MM.1S (cell line): ENCODE measurements around the gene MAPK12.

Source experiments
- DNase-seq: peaks from one replicate; pipeline ENCODE4 v3.0.0-alpha.2; 2015
- H2AFZ ChIP-seq: fragments of 300-600 bp; sonication (generic); 2 replicates; pipeline ENCODE4 v1.6.0; 2016; ENCODE audit warnings: antibody characterized with exemption, low read length
- H3F3A ChIP-seq: fragments of 300-600 bp; sonication (generic); 2 replicates; pipeline ENCODE4 v1.6.1; 2016; ENCODE audit warnings: mild to moderate bottlenecking, antibody characterized with exemption, low read length, moderate library complexity, mixed read lengths; ENCODE audit not compliant: insufficient read depth
- H3K27ac ChIP-seq: fragments of 300-600 bp; sonication (generic); 2 replicates; pipeline ENCODE4 v1.5.1; 2016; ENCODE audit warnings: mild to moderate bottlenecking, low read length
- H3K27me3 ChIP-seq: fragments of 300-600 bp; sonication (generic); replicated peaks from 2 replicates; pipeline ENCODE4 v1.6.0; 2016; ENCODE audit warnings: low read length; ENCODE audit not compliant: insufficient read depth
- H3K36me3 ChIP-seq: fragments of 300-600 bp; sonication (generic); replicated peaks from 2 replicates; pipeline ENCODE4 v1.6.1; 2016; ENCODE audit warnings: mild to moderate bottlenecking, low read length, mixed read lengths; ENCODE audit not compliant: insufficient read depth
- H3K4me1 ChIP-seq: fragments of 300-600 bp; sonication (generic); 2 replicates; pipeline ENCODE4 v1.6.1; 2016; ENCODE audit warnings: low read length, mixed read lengths
- H3K4me2 ChIP-seq: fragments of 300-600 bp; sonication (generic); 2 replicates; pipeline ENCODE4 v1.6.0; 2016; ENCODE audit warnings: low read depth, low read length
- H3K4me3 ChIP-seq: fragments of 300-600 bp; sonication (generic); 2 replicates; pipeline ENCODE4 v1.5.1; 2016; ENCODE audit warnings: low read length, mixed read lengths
- H3K79me2 ChIP-seq: fragments of 300-600 bp; sonication (generic); 2 replicates; pipeline ENCODE4 v1.6.1; 2016; ENCODE audit warnings: mixed run types, low read length, mixed read lengths
- H3K9ac ChIP-seq: fragments of 300-600 bp; sonication (generic); 2 replicates; pipeline ENCODE4 v1.6.1; 2016; ENCODE audit warnings: low read length, mixed read lengths
- H3K9me2 ChIP-seq: fragments of 300-600 bp; sonication (generic); replicated peaks from 2 replicates; pipeline ENCODE4 v1.6.1; 2016; ENCODE audit warnings: mild to moderate bottlenecking, low read length, mixed read lengths; ENCODE audit not compliant: insufficient read depth
- H3K9me3 ChIP-seq: fragments of 300-600 bp; sonication (generic); replicated peaks from 2 replicates; pipeline ENCODE4 v1.6.1; 2016; ENCODE audit warnings: mild to moderate bottlenecking, low read length, mixed read lengths; ENCODE audit not compliant: insufficient read depth
- H4K20me1 ChIP-seq: fragments of 300-600 bp; sonication (generic); 2 replicates; pipeline ENCODE4 v1.6.1; 2016; ENCODE audit warnings: mild to moderate bottlenecking, low read length, moderate library complexity, mixed read lengths; ENCODE audit not compliant: insufficient read depth
- EZH2 ChIP-seq: fragments of 300-600 bp; sonication (generic); optimal IDR thresholded peaks from 2 replicates; pipeline ENCODE3; 2017; ENCODE audit warnings: low read depth, mild to moderate bottlenecking, antibody characterized with exemption, low read length, mixed read lengths
- EZH2phosphoT487 ChIP-seq: fragments of 300-600 bp; sonication (generic); IDR thresholded peaks from 2 replicates; pipeline ENCODE4 v1.6.1; 2018; ENCODE audit warnings: antibody characterized with exemption, low read length
- TF ChIP-seq, protein P1 (sequence below): fragments of 300-600 bp; sonication (generic); IDR thresholded peaks from 2 replicates; pipeline ENCODE4 v1.5.1; 2016; ENCODE audit warnings: antibody characterized with exemption, low read length, mixed read lengths

Gene MAPK12

DNA sequence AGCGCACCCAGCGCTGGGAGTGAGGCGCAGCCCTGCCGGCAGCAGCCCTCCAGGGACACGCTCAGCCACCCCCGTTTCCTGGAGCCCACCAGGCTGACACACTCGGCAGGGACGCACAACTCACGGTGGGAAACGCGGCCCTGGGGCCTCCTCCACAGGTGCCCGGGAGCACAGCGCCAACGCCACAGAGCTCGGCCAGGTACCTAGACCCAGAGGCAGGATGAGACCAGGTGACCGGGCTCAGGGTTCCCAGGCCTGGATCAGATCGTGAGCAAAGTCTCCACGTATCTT is 34.7 kb downstream of the MAPK12 start:
- H3K9me3 ChIP-seq, result no peaks in the 10 kb centered on the region
- 0 out of 2 replicates have a peak, but pooled peaks cover 5% of the 10 kb centered on the region for H3K79me2 ChIP-seq
- H3K4me1 ChIP-seq, result no peaks in the 10 kb centered on the region
- H3K9me2 ChIP-seq, result no peaks in the 10 kb centered on the region
- no peak for TF ChIP-seq EZH2phosphoT487
- TF ChIP-seq, protein P1, sequence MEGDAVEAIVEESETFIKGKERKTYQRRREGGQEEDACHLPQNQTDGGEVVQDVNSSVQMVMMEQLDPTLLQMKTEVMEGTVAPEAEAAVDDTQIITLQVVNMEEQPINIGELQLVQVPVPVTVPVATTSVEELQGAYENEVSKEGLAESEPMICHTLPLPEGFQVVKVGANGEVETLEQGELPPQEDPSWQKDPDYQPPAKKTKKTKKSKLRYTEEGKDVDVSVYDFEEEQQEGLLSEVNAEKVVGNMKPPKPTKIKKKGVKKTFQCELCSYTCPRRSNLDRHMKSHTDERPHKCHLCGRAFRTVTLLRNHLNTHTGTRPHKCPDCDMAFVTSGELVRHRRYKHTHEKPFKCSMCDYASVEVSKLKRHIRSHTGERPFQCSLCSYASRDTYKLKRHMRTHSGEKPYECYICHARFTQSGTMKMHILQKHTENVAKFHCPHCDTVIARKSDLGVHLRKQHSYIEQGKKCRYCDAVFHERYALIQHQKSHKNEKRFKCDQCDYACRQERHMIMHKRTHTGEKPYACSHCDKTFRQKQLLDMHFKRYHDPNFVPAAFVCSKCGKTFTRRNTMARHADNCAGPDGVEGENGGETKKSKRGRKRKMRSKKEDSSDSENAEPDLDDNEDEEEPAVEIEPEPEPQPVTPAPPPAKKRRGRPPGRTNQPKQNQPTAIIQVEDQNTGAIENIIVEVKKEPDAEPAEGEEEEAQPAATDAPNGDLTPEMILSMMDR, result no peak
- H2AFZ ChIP-seq, result no peak overlapping the region
- H3K27me3 ChIP-seq, result no peaks in the 10 kb centered on the region
- H3K4me2 ChIP-seq, result no peak overlapping the region
- no peaks in the 10 kb centered on the region for H3F3A ChIP-seq
- H4K20me1 ChIP-seq, result no peaks in the 10 kb centered on the region
- H3K27ac ChIP-seq, result no peak overlapping the region
- no peak overlapping the region for H3K4me3 ChIP-seq
- no peak for DNase-seq
- H3K9ac ChIP-seq, result no peak overlapping the region
- no peaks in the 10 kb centered on the region for H3K36me3 ChIP-seq

DNA sequence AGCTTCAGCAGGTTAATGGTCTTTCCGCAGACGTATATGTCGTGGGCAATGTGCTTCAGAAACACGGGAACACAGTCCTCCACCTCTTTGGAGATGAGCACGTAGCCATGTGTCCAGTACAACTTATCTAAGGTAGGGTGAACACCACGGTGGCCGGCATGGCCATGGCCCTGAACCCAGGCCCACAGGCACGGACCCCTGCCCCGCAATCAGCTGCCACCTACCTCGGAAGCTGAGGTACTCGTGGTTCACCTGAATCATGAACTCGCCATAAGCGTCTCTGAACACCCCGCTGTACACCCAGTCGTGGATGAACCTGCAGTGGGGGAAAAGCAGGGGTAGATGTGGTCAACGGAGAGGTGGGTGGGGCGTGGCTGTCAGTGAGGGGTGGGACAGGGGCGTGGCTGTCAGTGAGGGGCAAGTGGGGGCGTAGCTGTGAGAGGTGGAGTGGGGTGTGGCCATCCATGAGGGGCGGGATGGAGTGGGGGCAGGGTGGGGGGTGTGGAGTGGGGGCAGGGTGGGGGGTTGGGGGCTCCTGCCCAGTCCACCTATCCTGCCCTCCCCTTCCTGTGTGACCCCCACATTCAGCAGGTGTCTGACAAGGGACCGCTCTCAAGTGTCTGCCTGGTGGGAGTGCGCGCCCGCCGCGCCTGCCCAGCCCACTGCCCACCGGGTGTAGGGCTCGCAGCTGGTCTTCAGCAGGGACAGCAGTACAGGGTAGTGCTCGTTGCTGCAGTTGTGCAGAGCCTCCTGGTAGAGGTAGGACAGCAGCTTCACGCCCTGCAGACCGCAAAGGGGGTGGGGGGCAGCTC is 35.2 kb downstream of the MAPK12 start:
- Histone ChIP-seq H3K36me3 (no peaks in the 10 kb centered on the region), H3K4me3 (no peak overlapping the region), H4K20me1 (no peaks in the 10 kb centered on the region), H3K79me2 (0 out of 2 replicates have a peak, but pooled peaks cover 5% of the 10 kb centered on the region), H3K9me3 (no peaks in the 10 kb centered on the region), H3K27ac (no peak overlapping the region), H3K27me3 (no peaks in the 10 kb centered on the region), H3K4me1 (no peaks in the 10 kb centered on the region), H3K9me2 (no peaks in the 10 kb centered on the region), H3F3A (no peaks in the 10 kb centered on the region), H3K4me2 (no peak overlapping the region), H3K9ac (no peak overlapping the region), H2AFZ (no peak overlapping the region)
- TF ChIP-seq, protein P1, result no peak
- no peak for TF ChIP-seq EZH2phosphoT487
- no peak for TF ChIP-seq EZH2
- DNase-seq, result no peak

DNA sequence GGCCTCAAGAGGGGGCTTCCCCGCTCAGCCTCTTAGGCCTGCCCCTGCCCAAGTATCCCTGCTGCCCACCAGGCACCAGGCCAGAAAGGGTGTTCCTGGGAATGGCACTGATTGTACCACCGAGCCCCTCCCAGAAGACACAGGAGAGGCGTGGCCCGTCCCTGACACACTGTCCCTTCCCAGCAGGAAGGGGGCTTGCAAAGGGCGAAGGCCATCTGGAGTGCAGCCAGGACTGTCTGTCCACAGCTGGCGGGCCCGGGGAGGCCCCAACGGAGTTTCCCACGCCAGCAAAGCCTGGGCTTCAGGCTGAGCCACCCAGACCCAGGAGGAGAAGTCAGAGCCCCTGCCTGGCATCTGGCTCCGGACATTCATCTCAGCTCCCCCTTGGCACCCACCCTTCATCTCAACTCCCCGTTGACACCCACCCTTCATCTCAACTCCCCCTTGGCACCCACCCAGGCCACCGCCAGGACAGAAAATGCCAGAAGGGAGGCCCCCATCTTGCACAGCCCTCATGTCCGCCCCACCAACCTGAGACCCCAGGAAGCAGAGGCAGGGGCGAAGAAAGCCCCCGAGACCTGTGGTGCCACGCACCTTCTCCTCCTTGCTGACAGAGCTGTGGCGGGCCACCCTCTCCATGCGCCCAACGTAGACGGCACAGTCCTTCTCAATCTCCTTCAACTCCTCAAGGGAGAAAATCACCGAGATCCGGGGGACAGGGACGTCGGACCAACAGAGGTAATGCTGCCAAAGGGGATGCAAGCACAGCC is 36.1 kb downstream of the MAPK12 start:
- H3K36me3 ChIP-seq, result no peaks in the 10 kb centered on the region

More for the DNA sequence above, 36.1 kb downstream of the MAPK12 start:
- 0 out of 2 replicates have a peak, but pooled peaks cover 5% of the 10 kb centered on the region for H3K79me2 ChIP-seq
- no peaks in the 10 kb centered on the region for H3K27me3 ChIP-seq
- no peak overlapping the region for H3K9ac ChIP-seq
- H3K4me1 ChIP-seq, result no peaks in the 10 kb centered on the region
- no peak overlapping the region for H2AFZ ChIP-seq
- no peaks in the 10 kb centered on the region for H3K9me3 ChIP-seq
- no peak overlapping the region for H3K4me3 ChIP-seq
- no peak for DNase-seq
- TF ChIP-seq, protein P1, result no peak
- no peak for TF ChIP-seq EZH2
- no peak for TF ChIP-seq EZH2phosphoT487
- H3K9me2 ChIP-seq, result no peaks in the 10 kb centered on the region
- H3K27ac ChIP-seq, result no peak overlapping the region
- H3K4me2 ChIP-seq, result no peak overlapping the region
- no peaks in the 10 kb centered on the region for H3F3A ChIP-seq
- H4K20me1 ChIP-seq, result no peaks in the 10 kb centered on the region
